ENCODE results near the gene OSBPL10.

DNA sequence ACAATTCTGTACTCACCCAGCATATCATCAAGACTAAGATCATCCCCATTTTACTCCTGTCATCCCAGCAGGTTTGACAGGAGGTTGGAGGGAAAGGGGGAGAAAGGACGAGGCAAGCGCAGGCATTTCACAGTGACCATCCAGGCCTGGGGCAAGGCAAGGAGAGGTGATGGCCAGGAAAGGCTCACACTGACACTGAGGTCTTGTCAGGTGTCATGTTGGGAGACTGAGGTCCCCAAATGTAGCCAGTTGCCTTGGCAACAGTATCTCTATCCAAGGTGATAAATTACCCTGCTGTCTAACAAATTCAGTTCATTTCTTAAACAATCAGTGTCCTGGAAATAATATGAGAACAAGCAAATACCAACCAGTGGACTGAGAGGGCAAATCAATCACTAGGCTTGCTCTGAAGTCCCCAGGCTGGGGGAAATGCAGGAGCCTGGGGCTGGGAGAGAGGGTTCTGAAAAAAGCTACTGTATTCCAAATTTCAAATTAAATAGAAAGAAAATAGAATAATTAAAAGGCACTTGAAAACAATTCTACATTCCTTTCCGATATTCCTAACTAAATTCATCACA, 172.8 kb downstream of the OSBPL10 start:
- no peak for TF ChIP-seq BHLHE40 (IDR thresholded peaks at IDR 0.05; ENCODE audit: low read depth, low read length)
- TF ChIP-seq, protein P1, sequence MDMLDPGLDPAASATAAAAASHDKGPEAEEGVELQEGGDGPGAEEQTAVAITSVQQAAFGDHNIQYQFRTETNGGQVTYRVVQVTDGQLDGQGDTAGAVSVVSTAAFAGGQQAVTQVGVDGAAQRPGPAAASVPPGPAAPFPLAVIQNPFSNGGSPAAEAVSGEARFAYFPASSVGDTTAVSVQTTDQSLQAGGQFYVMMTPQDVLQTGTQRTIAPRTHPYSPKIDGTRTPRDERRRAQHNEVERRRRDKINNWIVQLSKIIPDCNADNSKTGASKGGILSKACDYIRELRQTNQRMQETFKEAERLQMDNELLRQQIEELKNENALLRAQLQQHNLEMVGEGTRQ (IDR thresholded peaks at IDR 0.05), result no peak
- no peak for TF ChIP-seq CEBPB (IDR thresholded peaks at IDR 0.05)
- TF ChIP-seq, protein P2, sequence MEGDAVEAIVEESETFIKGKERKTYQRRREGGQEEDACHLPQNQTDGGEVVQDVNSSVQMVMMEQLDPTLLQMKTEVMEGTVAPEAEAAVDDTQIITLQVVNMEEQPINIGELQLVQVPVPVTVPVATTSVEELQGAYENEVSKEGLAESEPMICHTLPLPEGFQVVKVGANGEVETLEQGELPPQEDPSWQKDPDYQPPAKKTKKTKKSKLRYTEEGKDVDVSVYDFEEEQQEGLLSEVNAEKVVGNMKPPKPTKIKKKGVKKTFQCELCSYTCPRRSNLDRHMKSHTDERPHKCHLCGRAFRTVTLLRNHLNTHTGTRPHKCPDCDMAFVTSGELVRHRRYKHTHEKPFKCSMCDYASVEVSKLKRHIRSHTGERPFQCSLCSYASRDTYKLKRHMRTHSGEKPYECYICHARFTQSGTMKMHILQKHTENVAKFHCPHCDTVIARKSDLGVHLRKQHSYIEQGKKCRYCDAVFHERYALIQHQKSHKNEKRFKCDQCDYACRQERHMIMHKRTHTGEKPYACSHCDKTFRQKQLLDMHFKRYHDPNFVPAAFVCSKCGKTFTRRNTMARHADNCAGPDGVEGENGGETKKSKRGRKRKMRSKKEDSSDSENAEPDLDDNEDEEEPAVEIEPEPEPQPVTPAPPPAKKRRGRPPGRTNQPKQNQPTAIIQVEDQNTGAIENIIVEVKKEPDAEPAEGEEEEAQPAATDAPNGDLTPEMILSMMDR (IDR thresholded peaks at IDR 0.05), result no peak
- TF ChIP-seq, protein P3, sequence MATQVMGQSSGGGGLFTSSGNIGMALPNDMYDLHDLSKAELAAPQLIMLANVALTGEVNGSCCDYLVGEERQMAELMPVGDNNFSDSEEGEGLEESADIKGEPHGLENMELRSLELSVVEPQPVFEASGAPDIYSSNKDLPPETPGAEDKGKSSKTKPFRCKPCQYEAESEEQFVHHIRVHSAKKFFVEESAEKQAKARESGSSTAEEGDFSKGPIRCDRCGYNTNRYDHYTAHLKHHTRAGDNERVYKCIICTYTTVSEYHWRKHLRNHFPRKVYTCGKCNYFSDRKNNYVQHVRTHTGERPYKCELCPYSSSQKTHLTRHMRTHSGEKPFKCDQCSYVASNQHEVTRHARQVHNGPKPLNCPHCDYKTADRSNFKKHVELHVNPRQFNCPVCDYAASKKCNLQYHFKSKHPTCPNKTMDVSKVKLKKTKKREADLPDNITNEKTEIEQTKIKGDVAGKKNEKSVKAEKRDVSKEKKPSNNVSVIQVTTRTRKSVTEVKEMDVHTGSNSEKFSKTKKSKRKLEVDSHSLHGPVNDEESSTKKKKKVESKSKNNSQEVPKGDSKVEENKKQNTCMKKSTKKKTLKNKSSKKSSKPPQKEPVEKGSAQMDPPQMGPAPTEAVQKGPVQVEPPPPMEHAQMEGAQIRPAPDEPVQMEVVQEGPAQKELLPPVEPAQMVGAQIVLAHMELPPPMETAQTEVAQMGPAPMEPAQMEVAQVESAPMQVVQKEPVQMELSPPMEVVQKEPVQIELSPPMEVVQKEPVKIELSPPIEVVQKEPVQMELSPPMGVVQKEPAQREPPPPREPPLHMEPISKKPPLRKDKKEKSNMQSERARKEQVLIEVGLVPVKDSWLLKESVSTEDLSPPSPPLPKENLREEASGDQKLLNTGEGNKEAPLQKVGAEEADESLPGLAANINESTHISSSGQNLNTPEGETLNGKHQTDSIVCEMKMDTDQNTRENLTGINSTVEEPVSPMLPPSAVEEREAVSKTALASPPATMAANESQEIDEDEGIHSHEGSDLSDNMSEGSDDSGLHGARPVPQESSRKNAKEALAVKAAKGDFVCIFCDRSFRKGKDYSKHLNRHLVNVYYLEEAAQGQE (IDR thresholded peaks at IDR 0.05), result no peak
- no peak for TF ChIP-seq POLR2A (IDR thresholded peaks at IDR 0.05; ENCODE audit: low read length)
- TF ChIP-seq NR3C1 (IDR thresholded peaks at IDR 0.05), result no peak
- TF ChIP-seq, protein P4, sequence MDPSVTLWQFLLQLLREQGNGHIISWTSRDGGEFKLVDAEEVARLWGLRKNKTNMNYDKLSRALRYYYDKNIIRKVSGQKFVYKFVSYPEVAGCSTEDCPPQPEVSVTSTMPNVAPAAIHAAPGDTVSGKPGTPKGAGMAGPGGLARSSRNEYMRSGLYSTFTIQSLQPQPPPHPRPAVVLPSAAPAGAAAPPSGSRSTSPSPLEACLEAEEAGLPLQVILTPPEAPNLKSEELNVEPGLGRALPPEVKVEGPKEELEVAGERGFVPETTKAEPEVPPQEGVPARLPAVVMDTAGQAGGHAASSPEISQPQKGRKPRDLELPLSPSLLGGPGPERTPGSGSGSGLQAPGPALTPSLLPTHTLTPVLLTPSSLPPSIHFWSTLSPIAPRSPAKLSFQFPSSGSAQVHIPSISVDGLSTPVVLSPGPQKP (IDR thresholded peaks at IDR 0.05; ENCODE audit: low read depth, low read length), result no peak
- no peak for TF ChIP-seq JUNB (IDR thresholded peaks at IDR 0.05)
- no peak for TF ChIP-seq TP53 (CRISPR knock-in tag; IDR thresholded peaks at IDR 0.05)
- TF ChIP-seq, protein P5, sequence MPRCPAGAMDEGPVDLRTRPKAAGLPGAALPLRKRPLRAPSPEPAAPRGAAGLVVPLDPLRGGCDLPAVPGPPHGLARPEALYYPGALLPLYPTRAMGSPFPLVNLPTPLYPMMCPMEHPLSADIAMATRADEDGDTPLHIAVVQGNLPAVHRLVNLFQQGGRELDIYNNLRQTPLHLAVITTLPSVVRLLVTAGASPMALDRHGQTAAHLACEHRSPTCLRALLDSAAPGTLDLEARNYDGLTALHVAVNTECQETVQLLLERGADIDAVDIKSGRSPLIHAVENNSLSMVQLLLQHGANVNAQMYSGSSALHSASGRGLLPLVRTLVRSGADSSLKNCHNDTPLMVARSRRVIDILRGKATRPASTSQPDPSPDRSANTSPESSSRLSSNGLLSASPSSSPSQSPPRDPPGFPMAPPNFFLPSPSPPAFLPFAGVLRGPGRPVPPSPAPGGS (IDR thresholded peaks at IDR 0.05), result no peak
- no peak for TF ChIP-seq RCOR1 (IDR thresholded peaks at IDR 0.05; ENCODE audit: low read depth, low read length)
- no peak for TF ChIP-seq RAD21 (conservative IDR thresholded peaks at IDR 0.05 in 1 of 2, IDR thresholded peaks at IDR 0.05 in 1 of 2)

Measured in A549 (cell line).